H1 (cell line): Measurements from ENCODE around the gene HDAC11. TPM values are rescaled to one million over a fixed set of nuclear protein-coding genes. Genes with fewer than 3 reads are reported as not detected.

ENCODE experiments used
- CHD1 ChIP-seq: IDR thresholded peaks from 2 replicates; pipeline ENCODE4 v1.6.1; 2012; ENCODE audit warnings: low read depth, low read length, improper control_type of control experiment
- CHD7 ChIP-seq: fragments of 300-600 bp; sonication (generic); IDR thresholded peaks from 2 replicates; pipeline ENCODE4 v1.7.1; 2012; ENCODE audit warnings: low read length, moderate library complexity, mild to moderate bottlenecking, inconsistent platforms; ENCODE audit not compliant: insufficient replicate concordance
- SIN3A ChIP-seq, 2 experiments: IDR thresholded peaks in 1 of 2; conservative IDR thresholded peaks in 1 of 2; 2 replicates each; pipeline ENCODE4 v1.6.1; 2011 to 2012; ENCODE audit warnings: low read length in 2 of 2, improper control_type of control experiment in 1 of 2, low read depth in 1 of 2, mild to moderate bottlenecking in 1 of 2
- SIX5 ChIP-seq: IDR thresholded peaks from 2 replicates; pipeline ENCODE4 v1.6.1; 2011; ENCODE audit warnings: mild to moderate bottlenecking, low read depth, low read length
- SP2 ChIP-seq: IDR thresholded peaks from 2 replicates; pipeline ENCODE4 v1.6.1; 2012; ENCODE audit warnings: mild to moderate bottlenecking, low read length, inconsistent platforms
- YY1 ChIP-seq: IDR thresholded peaks from 2 replicates; pipeline ENCODE4 v1.6.1; 2011; ENCODE audit warnings: low read depth, mild to moderate bottlenecking, low read length
- polyA plus RNA-seq, 7 experiments: library from polyadenylated mRNA; depleted of rRNA in 3 of 7; stranded (reverse) in 5 of 7; unstranded in 2 of 7; fragments of >200 nt in 5 of 7; fragments of 200-250 nt in 2 of 7; gene quantifications; 1 replicate in 5 of 7; 2 replicates in 1 of 7; 4 replicates in 1 of 7; pipeline versions ENCODE4 v1.2.1 to v1.2.3, GENCODE V29; 2011 to 2013; ENCODE audit warnings: missing spikeins in 2 of 7, mixed read lengths in 2 of 7
- total RNA-seq: library from RNA; stranded (reverse); fragmentation: NEBNext Ultra II Directional; extraction: Animal tissue kit (Norgen Biotek cat#: 25700); gene quantifications from 2 replicates; pipeline ENCODE4 v1.2.1, GENCODE V29; 2021
- TF ChIP-seq, protein P1 (sequence below): IDR thresholded peaks from 2 replicates; pipeline ENCODE4 v1.6.1; 2011; ENCODE audit warnings: low read length, improper control_type of control experiment

The HDAC11 gene
- total and polyA plus RNA-seq, 2 of the 8 experiments (the other 6 are each of a cell fraction or from before 2014, with no cell fraction given) = 6.8 to 7.4 TPM

GRCh38 chr3:13470894-13471574 lies 9.1 kb upstream of the HDAC11 start (continued):
- TF ChIP-seq SIX5 (no peak), YY1 (no peak), CHD7 (no peak), SIN3A (conservative IDR thresholded peaks at IDR 0.05 in 1 of 2, IDR thresholded peaks at IDR 0.05 in 1 of 2; ENCODE audit: low read depth in 1 of 2, low read length in 2 of 2) (no peak), SP2 (no peak), CHD1 (no peak)
- TF ChIP-seq, protein P1, sequence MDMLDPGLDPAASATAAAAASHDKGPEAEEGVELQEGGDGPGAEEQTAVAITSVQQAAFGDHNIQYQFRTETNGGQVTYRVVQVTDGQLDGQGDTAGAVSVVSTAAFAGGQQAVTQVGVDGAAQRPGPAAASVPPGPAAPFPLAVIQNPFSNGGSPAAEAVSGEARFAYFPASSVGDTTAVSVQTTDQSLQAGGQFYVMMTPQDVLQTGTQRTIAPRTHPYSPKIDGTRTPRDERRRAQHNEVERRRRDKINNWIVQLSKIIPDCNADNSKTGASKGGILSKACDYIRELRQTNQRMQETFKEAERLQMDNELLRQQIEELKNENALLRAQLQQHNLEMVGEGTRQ = no peak
